Keratinocyte (primary cell): ENCODE data around the gene ABI3.

Experiments
- CTCF ChIP-seq, 3 experiments: IDR thresholded peaks in 1 of 3; conservative IDR thresholded peaks in 1 of 3; optimal IDR thresholded peaks in 1 of 3; 2 replicates in 2 of 3; 3 replicates in 1 of 3; pipeline versions ENCODE3 to v1.5.1; 2011; ENCODE audit warnings: low read length in 3 of 3, mild to moderate bottlenecking in 3 of 3, moderate library complexity in 2 of 3, control low read depth in 1 of 3, inconsistent platforms in 1 of 3; ENCODE audit not compliant: insufficient read depth in 2 of 3; ENCODE audit errors: extremely low read depth in 1 of 3
- EZH2 ChIP-seq: IDR thresholded peaks from one replicate; pipeline ENCODE4 v1.6.1; 2012; ENCODE audit warnings: inconsistent platforms, mild to moderate bottlenecking, low read length, moderate library complexity

GRCh38 chr17:49194297-49194607 lies 16.3 kb upstream of the ABI3 start:
- TF ChIP-seq CTCF (optimal IDR thresholded peaks at IDR 0.05 in 1 of 3, IDR thresholded peaks at IDR 0.05 in 1 of 3, conservative IDR thresholded peaks at IDR 0.05 in 1 of 3; ENCODE audit: extremely low read depth in 1 of 3, insufficient read depth in 2 of 3, low read length in 3 of 3) (no peak), EZH2 (no peak)
